Stimulated activated naive CD4-positive, alpha-beta T cell treated with Interleukin-2 at 50 U/mL for 16 hours (primary cell): ENCODE measurements around the gene MARVELD1.

Experiments used
- DNase-seq: peaks from one replicate; lab custom pipeline; 2025; lab: John Stamatoyannopoulos, UW

MARVELD1 gene

GRCh38 chr10:97721871-97722780, 8.6 kb downstream of the MARVELD1 start:
- no peak for DNase-seq

GRCh38 chr10:97723001-97723400, 9.5 kb downstream of the MARVELD1 start:
- no peak for DNase-seq

DNA sequence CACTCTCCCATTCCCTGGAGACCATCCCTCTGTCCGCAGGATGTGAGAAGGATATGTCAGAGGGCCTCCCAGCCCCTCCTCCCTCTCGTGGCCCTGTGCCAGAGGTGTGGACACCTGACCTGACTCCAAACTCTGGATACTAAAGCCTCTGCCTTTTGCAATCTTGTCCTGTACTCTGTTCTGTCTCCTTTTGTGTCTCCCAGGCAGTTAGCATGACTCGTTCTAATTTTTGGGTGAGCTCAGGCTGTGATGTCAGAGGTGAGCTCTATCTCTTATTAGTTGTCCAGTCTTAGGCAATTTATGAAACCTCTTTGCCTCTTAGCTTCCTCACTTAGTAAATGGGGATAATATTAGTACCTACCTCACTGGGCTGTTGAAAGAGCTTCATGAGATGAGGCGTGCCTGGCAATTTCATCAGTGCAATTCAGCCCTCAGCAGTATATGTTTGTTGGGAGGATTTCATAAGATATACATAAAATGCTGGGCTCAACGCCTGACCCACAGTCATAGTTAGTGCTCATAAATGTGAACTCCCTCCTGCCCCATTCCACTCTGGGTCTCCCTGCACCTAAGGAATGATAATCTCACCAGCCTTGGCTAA, 10.9 kb downstream of the MARVELD1 start:
- no peak for DNase-seq

DNA sequence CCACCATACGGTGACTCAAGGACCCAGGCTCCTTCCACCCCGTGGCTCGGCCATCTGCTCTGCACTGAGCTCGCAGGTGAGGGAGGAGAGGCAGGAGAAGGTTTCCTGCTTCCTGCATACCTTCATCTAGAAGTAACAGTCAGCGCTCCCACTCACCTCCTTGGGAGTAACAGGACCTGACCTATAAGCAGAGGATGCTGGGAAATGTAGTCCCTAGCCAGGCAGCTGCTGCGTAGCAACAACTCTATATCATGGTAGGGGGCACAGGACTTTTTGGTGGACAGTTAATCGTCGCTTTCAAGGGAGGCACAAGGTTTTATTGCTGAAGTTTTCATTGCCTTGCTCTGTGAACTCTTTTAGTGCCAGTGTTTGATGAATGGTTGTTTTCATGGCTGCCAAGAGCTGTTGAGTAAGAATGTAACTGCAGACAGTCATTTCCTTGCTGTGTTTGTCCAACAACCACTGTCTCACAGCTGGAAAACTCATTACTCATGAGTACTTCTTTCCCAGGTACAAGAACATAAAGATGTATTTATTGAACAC, 13.2 kb downstream of the MARVELD1 start:
- no peak for DNase-seq

- no peak for DNase-seq
Observed at GRCh38 chr10:97729014-97729413, 15.5 kb downstream of the MARVELD1 start.

DNA sequence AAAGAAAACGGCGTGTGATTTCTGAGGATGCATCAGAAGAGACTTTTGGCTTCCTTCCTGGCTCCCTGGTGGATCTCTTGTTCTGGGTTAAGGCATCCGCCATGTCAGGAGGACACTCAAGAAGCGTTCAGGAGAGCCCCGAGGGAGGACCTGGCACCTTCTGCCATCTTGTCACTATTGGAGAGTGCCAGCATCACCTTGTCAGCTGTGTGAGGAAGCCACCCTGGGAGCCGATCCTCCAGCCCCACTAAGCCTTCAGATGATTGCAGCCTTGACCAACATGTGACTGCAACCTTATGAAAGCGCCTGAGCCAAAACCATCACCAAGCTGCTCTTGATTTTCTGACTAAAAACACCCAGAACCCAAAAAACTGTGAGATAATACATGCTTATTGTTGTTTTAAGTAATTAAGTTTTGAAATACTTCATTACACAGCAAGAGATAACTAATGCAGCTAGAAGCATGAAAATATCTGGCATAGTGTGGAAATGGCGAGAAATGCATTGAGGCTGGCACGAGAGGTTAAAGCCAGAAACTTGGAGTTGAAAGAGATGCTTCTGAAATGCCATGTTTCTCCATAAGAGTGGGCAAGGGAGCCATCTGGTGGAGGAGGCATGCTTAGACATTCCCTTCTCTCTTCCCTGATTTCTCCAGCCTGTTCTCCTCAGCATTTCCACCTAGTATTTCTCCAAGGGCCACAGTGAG, 18.0 kb downstream of the MARVELD1 start:
- peak; percentile 33 for DNase-seq

DNA sequence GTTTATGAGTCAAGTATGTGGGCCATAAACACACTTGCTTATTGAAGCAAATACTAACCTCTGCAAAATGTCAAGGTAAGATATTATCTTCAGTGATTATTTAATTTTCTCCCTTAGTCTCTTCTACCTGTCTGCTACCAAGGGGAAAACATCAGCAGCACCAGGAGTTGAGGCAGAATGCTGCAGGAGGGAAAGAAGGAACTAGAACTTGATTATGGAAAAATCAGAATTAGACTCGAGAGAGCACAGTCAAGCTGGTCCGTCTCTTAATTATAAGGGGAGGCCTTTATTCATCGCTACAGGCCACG, 18.5 kb downstream of the MARVELD1 start:
- no peak for DNase-seq

DNA sequence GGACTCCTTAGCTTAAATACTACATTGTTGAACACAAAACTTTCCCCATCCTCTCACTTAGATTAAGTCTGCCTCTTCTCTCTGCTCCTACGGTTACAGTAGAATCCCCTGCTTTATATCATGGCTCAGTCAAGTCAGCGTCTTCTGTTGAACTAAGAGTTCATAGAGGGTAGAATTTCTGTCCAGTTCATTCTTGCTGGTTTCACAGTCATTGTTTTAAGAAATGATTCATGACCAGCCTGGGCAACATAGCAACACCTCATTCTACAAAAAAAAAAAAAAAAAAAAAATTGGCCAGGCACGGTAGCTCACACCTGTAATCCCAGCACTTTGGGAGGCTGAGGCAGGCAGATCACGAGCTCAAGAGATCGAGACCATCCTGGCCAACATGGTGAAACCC, 19.7 kb downstream of the MARVELD1 start:
- DNase-seq = no peak

GRCh38 chr10:97734021-97734420, 20.5 kb downstream of the MARVELD1 start:
- no peak for DNase-seq

DNA sequence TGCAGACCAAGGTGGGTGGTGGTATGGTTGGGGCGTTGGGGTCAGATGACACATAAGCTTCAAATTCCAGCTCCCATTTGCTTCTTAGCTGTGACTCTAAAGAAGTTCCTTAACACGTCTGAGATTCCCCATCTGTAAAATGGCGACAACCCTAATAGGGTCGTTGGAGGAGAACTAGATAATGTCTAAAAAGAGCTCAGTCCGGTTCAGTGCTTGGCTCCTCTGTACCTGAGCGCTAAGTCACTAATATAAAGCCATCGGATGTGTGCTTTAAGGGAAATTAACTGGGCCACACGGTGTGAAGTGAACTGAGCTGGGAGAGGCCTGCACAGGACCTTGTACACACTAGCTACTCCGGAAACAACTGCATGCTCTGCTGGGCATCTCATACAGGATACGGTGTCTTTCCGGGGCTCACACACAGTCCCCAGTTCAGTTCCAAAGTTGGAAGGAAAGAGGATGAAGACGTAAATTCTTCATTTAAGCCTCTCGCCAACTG, 22.9 kb downstream of the MARVELD1 start:
- DNase-seq = no peak

GRCh38 chr10:97736902-97737769, 23.6 kb downstream of the MARVELD1 start, which contains the start of gene ZFYVE27:
ZFYVE27 (plus strand) TSS chr10:97737128; CDS start chr10:97738478, 1,350 bp downstream.
- peak; percentile 94 for DNase-seq

GRCh38 chr10:97737770-97738265, 24.3 kb downstream of the MARVELD1 start:
- DNase-seq = no peak

DNA sequence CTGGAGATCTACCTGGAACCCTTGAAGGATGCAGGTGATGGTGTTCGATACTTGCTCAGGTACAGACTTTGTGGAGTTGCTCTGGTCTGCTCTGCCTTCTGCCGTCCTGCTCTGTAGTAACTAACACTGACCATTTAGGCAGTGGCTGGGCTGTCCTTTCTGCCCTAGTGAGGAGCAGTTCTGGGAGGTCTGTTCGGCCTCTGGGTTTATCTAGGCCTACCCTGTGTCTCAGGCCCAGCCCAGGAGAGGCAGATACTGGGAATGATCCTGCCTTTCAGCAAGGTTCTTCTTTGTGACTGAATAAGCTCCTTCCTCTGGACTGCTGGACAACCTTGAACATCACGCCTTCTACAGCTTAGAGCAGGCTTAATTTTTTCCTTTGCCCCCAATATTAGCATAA, 25.1 kb downstream of the MARVELD1 start:
- no peak for DNase-seq

DNA sequence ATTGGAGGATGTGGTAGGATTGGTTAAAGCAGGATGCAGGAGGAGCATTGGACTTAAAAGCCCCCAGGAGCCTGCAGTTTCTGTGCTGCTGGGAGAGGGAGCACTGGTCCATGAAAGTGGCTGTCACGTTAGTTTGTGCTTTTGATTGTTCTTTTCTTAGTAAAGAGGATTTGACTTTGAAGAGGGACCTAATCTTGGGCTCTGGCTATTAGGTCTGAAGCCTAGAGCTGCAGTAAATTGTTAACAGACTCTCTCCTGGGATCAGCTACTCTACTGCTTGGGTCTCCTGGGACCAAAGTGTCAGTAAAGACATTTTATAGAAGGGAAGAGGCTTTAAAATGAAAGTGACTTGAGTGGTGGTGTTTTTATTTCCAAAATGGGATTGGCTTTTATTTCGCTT, 27.1 kb downstream of the MARVELD1 start:
- DNase-seq = no peak

- DNase-seq = no peak
Observed at GRCh38 chr10:97743169-97743943, 29.8 kb downstream of the MARVELD1 start.

- DNase-seq = no peak
Observed at GRCh38 chr10:97744405-97745035, 31.0 kb downstream of the MARVELD1 start.

DNA sequence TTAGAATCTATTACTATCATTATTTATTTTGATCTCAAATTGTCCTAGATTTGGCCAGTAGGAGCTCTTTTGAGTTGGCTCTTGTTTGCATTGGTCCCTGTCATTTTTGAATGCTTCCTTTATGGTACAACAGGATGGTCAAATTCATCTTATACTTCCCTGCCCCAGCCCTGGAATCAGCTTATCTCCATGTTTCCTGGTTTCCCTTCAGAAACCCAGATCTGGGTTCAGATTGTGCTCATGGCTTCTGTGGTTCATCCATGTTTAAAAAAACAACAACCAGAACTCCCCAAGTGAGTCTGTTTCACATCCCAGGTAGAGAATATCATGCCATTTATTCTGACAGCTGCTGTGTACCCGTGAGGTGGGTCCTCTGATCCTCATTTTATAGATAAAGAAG, 34.0 kb downstream of the MARVELD1 start:
- DNase-seq = no peak

GRCh38 chr10:97748116-97748515, 34.6 kb downstream of the MARVELD1 start:
- DNase-seq = no peak

GRCh38 chr10:97752956-97753355, 39.4 kb downstream of the MARVELD1 start:
- no peak for DNase-seq

DNA sequence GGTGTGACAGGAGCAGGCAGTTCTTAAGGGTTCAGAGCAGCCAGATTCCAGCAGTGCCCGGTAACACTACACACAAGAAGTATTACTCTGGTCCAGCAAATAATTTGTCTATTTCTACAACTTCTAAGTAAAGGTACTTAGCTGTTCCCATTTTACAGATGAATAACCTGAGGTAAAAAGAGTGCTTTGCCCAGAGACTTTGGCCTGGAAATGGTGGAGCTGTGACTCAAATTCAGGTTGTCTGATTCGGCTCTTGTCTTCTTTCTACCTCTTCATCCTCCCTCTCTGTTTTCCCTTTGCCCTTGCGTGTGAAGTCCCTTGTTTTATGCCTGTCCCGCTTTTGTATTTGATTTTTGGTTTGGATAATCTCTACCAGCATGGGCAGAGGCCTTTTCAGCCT, 41.2 kb downstream of the MARVELD1 start:
- DNase-seq = no peak
